Endothelial cell of umbilical vein (primary cell): ENCODE measurements around the gene COMMD9. TPM values are rescaled to one million over a fixed set of nuclear protein-coding genes. Genes with fewer than 3 reads are reported as not detected.
A peak's percentile ranks its signal among the peaks of the same experiment; 100 is the strongest.

ENCODE experiments used
- BruUV-seq: library from RNA; stranded (reverse); fragments of 400-500 nt; replicated peaks from 2 replicates; lab custom pipeline; 2021; lab: Mats Ljungman, UMichigan
- CTCF ChIA-PET: fragments of 300-600, 350-600 bp; sonication (Branson Sonifier 250); formaldehyde crosslinking; loops from one replicate; lab custom pipeline; 2021; ENCODE audit warnings: antibody characterized with exemption, inconsistent platforms; lab: Charles Lee
- POLR2A ChIA-PET: fragments of 300-600, 350-600 bp; sonication (Branson Sonifier 250); formaldehyde crosslinking; loops from one replicate; lab custom pipeline; 2021; ENCODE audit warnings: antibody characterized with exemption, inconsistent platforms; lab: Charles Lee
- DNase-seq: peaks from one replicate; pipeline ENCODE4 v3.0.0-alpha.2; 2011; ENCODE audit warnings: low read depth, low spot score
- FAIRE-seq: peaks from 2 replicates; lab custom pipeline; 2011; peaks lifted over from hg19 to GRCh38; lab: Jason Lieb, UNC
- H2AFZ ChIP-seq: 2 replicates; pipeline ENCODE4 v1.6.0; 2012; ENCODE audit warnings: low read depth, low read length, control low read depth, inconsistent platforms
- H3K27ac ChIP-seq: 2 replicates; pipeline ENCODE4 v1.5.1; 2011; ENCODE audit warnings: low read depth, mild to moderate bottlenecking, control low read depth, low read length, moderate library complexity; ENCODE audit not compliant: insufficient read depth
- H3K27me3 ChIP-seq, 2 experiments: 2 replicates each; pipeline versions ENCODE4 v1.6.0 to v1.6.1; 2011; ENCODE audit warnings: low read length in 2 of 2, mixed read lengths in 1 of 2; ENCODE audit not compliant: control insufficient read depth in 2 of 2, insufficient read depth in 2 of 2
- H3K36me3 ChIP-seq, 2 experiments: 2 replicates in 1 of 2; 3 replicates in 1 of 2; pipeline ENCODE4 v1.5.1; 2011; ENCODE audit warnings: low read length in 2 of 2, mild to moderate bottlenecking in 1 of 2, moderate library complexity in 1 of 2; ENCODE audit not compliant: control insufficient read depth in 2 of 2, insufficient read depth in 2 of 2; ENCODE audit errors: extremely low read depth in 1 of 2
- H3K4me1 ChIP-seq: 3 replicates; pipeline ENCODE4 v1.5.1; 2011; ENCODE audit warnings: mild to moderate bottlenecking, low read length; ENCODE audit not compliant: control insufficient read depth, insufficient read depth; ENCODE audit errors: extremely low read depth
- H3K4me2 ChIP-seq: 2 replicates; pipeline ENCODE4 v1.6.1; 2011; ENCODE audit warnings: low read length, control low read depth, mixed read lengths; ENCODE audit not compliant: insufficient read depth
- H3K4me3 ChIP-seq, 3 experiments: fragments of 200-600 bp in 1 of 3; sonication (generic), shearing (Covaris generic) in 1 of 3; replicated peaks in 1 of 3; 2 replicates each; pipeline ENCODE4 v1.5.1; 2011 to 2016; ENCODE audit warnings: control low read depth in 3 of 3, low read length in 3 of 3, mild to moderate bottlenecking in 2 of 3, inconsistent platforms in 1 of 3, low read depth in 1 of 3, moderate library complexity in 1 of 3; ENCODE audit not compliant: insufficient read depth in 1 of 3
- H3K79me2 ChIP-seq: 2 replicates; pipeline ENCODE4 v1.6.0; 2012; ENCODE audit warnings: low read length, inconsistent platforms; ENCODE audit not compliant: control insufficient read depth, insufficient read depth
- H3K9ac ChIP-seq: replicated peaks from 2 replicates; pipeline ENCODE3; 2011; ENCODE audit warnings: low read length, control low read depth; ENCODE audit not compliant: insufficient read depth; ENCODE audit errors: extremely low read depth
- H3K9me1 ChIP-seq: replicated peaks from 3 replicates; pipeline ENCODE4 v1.6.0; 2011; ENCODE audit warnings: mild to moderate bottlenecking, low read length; ENCODE audit not compliant: control insufficient read depth, insufficient read depth; ENCODE audit errors: extremely low read depth
- H3K9me3 ChIP-seq: replicated peaks from 2 replicates; pipeline ENCODE4 v1.5.1; 2012; ENCODE audit warnings: low read length, inconsistent platforms; ENCODE audit not compliant: control insufficient read depth, insufficient read depth
- H4K20me1 ChIP-seq: replicated peaks from 2 replicates; pipeline ENCODE3; 2011; ENCODE audit warnings: mild to moderate bottlenecking, low read length; ENCODE audit not compliant: control insufficient read depth, insufficient read depth; ENCODE audit errors: extremely low read depth
- EZH2 ChIP-seq: IDR thresholded peaks from 2 replicates; pipeline ENCODE4 v1.6.1; 2012; ENCODE audit warnings: borderline replicate concordance, low read depth, mild to moderate bottlenecking, moderate library complexity, low read length, inconsistent platforms; ENCODE audit not compliant: severe bottlenecking
- FOS ChIP-seq: IDR thresholded peaks from 2 replicates; pipeline ENCODE4 v1.6.1; 2011; ENCODE audit warnings: mild to moderate bottlenecking, low read length, moderate library complexity, borderline replicate concordance; ENCODE audit not compliant: insufficient read depth
- GATA2 ChIP-seq: IDR thresholded peaks from 2 replicates; pipeline ENCODE4 v1.7.0; 2011; ENCODE audit warnings: low read depth, mild to moderate bottlenecking, moderate library complexity, mixed read lengths, low read length; ENCODE audit not compliant: insufficient read length, insufficient read depth
- JUN ChIP-seq: IDR thresholded peaks from 2 replicates; pipeline ENCODE4 v1.6.1; 2011; ENCODE audit warnings: borderline replicate concordance, low read depth; ENCODE audit not compliant: insufficient read length, insufficient read depth
- MYC ChIP-seq: IDR thresholded peaks from one replicate; pipeline ENCODE4 v1.6.1; 2011; ENCODE audit warnings: mild to moderate bottlenecking, low read depth, low read length
- POLR2A ChIP-seq: IDR thresholded peaks from 2 replicates; pipeline ENCODE4 v1.6.1; 2012; ENCODE audit warnings: low read depth, mild to moderate bottlenecking, control low read depth, low read length
- POLR2AphosphoS5 ChIP-seq: IDR thresholded peaks from 2 replicates; pipeline ENCODE4 v1.6.1; 2012; ENCODE audit warnings: low read depth, mild to moderate bottlenecking, control low read depth, low read length, moderate library complexity; ENCODE audit not compliant: insufficient read depth
- dilution Hi-C: fragments of 300-500 bp; cut with MboI; formaldehyde crosslinking; loops from one replicate; pipeline ENCODE4 v1.15.0; 2019; ENCODE audit warnings: low sequenced_read_pairs; ENCODE audit not compliant: extremely low pct_ligation_motif_present
- intact Hi-C: fragments of 100-400 bp; cut with micrococcal nuclease; formaldehyde crosslinking; loops from one replicate; pipeline ENCODE4 v1.10.0; 2022
- polyA plus RNA-seq, 4 experiments: library from polyadenylated mRNA; depleted of rRNA in 3 of 4; stranded (reverse) in 3 of 4; unstranded in 1 of 4; fragments of >200 nt; gene quantifications; 2 replicates each; pipeline versions ENCODE4 v1.2.1 to v1.2.3, GENCODE V29; 2011 to 2012; ENCODE audit warnings: missing spikeins in 1 of 4
- total RNA-seq: library from RNA; stranded (reverse); gene quantifications from 2 replicates; pipeline ENCODE4 v1.2.3, GENCODE V29; 2021
- TF ChIP-seq, protein P1 (sequence below): IDR thresholded peaks from 2 replicates; pipeline ENCODE4 v1.6.1; 2011; ENCODE audit not compliant: insufficient read depth, insufficient read length
- TF ChIP-seq, protein P2 (sequence below), 2 donors: IDR thresholded peaks; 1 replicate in 1 of 2; 2 replicates in 1 of 2; pipeline ENCODE4 v1.5.1; 2011; ENCODE audit warnings: low read length in 2 of 2, mild to moderate bottlenecking in 2 of 2, moderate library complexity in 2 of 2, control low read depth in 1 of 2, inconsistent platforms in 1 of 2, low read depth in 1 of 2; ENCODE audit not compliant: insufficient read depth in 1 of 2; ENCODE audit errors: extremely low read depth in 1 of 2

COMMD9 gene
- total and polyA plus RNA-seq, 2 donors (not counting 3 experiments of a cell fraction or from before 2014, with no cell fraction given): 65.1 to 78.9 TPM

DNA sequence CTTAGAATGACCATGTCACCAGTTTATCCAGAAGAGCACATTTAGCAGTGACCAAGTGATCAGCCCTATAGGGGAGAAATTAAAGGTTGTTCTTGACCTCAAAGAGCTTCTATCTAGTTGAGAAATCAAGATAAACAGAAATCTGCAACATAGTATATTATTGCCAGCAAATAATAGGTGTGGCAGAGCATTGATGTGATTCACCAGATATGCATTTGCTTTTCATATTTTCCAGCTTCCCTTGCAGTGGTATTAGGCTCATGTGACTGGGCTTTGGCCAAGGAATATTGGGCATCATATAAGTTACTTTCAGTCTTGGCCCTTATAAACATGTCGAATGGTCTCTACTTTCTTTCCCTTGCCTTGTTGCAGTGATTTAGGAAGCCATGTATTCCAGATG is 34.5 kb downstream of the COMMD9 start:
- ChIA-PET CTCF (interaction anchor here (0.9 to 1.7 kb wide), 3 partner anchors 11 to 639 kb away, joined by 4 to 9 read pairs (median 4); no protein-coding TSS in a partner anchor), POLR2A (no interaction called here)
- intact Hi-C loops (loop anchor here (5.0 kb wide), 1 partner anchor 302 kb away; no protein-coding TSS in a partner anchor), dilution Hi-C loops (loop anchor here (25.0 kb wide), 2 partner anchors 442 to 642 kb away; partner anchors contain the start of gene FJX1)
- FAIRE-seq: peak; percentile 40
- no peaks in the 10 kb centered on the region for H3K36me3 ChIP-seq
- H3K27me3 ChIP-seq: peaks cover 2 to 3% of the 10 kb centered on the region in 2 experiments
- H3K4me2 ChIP-seq: no peak overlapping the region
- H3K4me3 ChIP-seq: no peak overlapping the region
- H3K79me2 ChIP-seq: no peaks in the 10 kb centered on the region
- no TSS peak for BruUV-seq
- no peak overlapping the region for H3K9ac ChIP-seq
- H4K20me1 ChIP-seq: no peaks in the 10 kb centered on the region
- no peaks in the 10 kb centered on the region for H3K9me3 ChIP-seq
- no peak overlapping the region for H3K27ac ChIP-seq
- no peaks in the 10 kb centered on the region for H3K9me1 ChIP-seq
- H2AFZ ChIP-seq: no peak overlapping the region
- TF ChIP-seq POLR2AphosphoS5 (no peak), POLR2A (no peak), FOS (no peak), JUN (no peak), EZH2 (no peak), MYC (no peak), GATA2 (no peak)
- TF ChIP-seq, protein P1, sequence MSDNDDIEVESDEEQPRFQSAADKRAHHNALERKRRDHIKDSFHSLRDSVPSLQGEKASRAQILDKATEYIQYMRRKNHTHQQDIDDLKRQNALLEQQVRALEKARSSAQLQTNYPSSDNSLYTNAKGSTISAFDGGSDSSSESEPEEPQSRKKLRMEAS: no peak
- TF ChIP-seq, protein P2, sequence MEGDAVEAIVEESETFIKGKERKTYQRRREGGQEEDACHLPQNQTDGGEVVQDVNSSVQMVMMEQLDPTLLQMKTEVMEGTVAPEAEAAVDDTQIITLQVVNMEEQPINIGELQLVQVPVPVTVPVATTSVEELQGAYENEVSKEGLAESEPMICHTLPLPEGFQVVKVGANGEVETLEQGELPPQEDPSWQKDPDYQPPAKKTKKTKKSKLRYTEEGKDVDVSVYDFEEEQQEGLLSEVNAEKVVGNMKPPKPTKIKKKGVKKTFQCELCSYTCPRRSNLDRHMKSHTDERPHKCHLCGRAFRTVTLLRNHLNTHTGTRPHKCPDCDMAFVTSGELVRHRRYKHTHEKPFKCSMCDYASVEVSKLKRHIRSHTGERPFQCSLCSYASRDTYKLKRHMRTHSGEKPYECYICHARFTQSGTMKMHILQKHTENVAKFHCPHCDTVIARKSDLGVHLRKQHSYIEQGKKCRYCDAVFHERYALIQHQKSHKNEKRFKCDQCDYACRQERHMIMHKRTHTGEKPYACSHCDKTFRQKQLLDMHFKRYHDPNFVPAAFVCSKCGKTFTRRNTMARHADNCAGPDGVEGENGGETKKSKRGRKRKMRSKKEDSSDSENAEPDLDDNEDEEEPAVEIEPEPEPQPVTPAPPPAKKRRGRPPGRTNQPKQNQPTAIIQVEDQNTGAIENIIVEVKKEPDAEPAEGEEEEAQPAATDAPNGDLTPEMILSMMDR (IDR thresholded peaks at IDR 0.05; ENCODE audit: extremely low read depth in 1 of 2, insufficient read depth in 1 of 2, low read depth in 1 of 2, low read length in 2 of 2): no peak
- peak; percentile 16 for DNase-seq
- H3K4me1 ChIP-seq: no peaks in the 10 kb centered on the region
